WI38 (cell line): Measurements from ENCODE around the gene FGFR3.

ENCODE experiments used
- H3K4me3 ChIP-seq: 2 replicates; pipeline ENCODE4 v1.5.1; 2011; ENCODE audit warnings: low read depth, mild to moderate bottlenecking, control low read depth, low read length
- CTCF ChIP-seq: IDR thresholded peaks from 2 replicates; pipeline ENCODE4 v1.5.1; 2012; ENCODE audit warnings: low read depth, mild to moderate bottlenecking, control low read depth, low read length

FGFR3 gene

GRCh38 chr4:1856071-1856942 is 63.2 kb downstream of the FGFR3 start, which contains the start of gene LETM1:
Gene LETM1 (minus strand): TSS chr4:1856156. CDS start chr4:1855950, 206 bp downstream.
- TF ChIP-seq CTCF: no peak

DNA sequence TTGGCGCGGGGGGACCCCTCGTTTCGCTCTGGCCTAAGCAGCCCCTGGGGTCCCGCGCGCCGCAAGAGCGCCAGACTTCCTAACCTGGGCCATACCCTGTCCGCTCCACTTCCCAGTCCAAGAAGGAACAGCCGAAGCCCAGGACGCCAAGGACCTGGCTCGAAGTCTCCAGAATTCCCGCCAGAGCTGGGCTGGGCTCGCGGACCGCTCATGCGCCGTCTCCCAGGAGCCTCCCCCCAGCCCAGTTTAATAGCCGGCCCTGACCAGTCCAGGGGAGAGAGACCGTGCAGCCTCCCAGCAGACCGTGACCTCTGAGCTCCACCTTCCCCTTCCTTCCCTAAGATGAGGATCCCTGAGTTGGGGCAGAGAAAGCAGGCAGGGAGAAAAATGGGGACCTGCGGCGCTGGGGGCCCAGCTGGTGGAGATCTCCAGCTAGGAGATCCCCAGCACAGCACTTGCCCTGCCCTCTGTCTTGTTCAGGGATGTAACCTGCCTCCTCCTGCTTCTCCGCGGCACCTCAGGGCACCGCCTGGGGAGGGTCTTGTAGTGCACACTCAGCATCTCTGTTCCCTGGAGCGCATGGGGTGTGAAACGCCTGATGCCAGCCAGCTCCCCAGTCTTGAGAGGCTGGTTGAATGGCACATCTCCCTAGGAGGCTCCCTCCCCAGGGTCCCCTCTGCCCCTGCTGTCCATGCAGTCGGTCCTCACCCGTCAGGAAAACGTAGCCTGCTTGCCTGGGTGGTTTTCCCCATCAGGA is 64.0 kb downstream of the FGFR3 start:
- no peak for TF ChIP-seq CTCF
- H3K4me3 ChIP-seq: peak overlapping the region; percentile 84

More at GRCh38 chr4:1856071-1856942, 63.2 kb downstream of the FGFR3 start, which contains the start of gene LETM1:
- peak within 1 kb of the TSS; percentile 84 for H3K4me3 ChIP-seq

DNA sequence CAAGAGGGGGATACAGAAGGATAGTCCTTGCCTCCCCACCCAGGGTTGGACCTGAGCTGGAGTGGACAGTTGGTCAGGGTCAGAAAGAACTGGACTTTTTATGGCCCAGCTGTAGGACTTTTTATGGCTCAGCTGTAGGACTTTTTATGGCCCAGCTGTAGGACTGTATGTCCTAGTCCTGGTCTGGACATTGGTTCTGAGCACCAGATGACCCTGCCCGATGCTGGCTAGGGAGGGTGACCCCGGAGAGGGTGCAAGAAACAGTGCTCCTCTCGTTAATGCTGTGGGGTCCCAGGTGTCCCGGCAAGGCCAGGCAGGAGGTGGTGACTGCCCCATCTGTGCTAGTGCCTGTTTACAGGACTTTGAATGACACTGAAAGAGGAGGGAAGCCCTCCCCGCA is 64.8 kb downstream of the FGFR3 start:
- no peak for TF ChIP-seq CTCF
- no peak overlapping the region for H3K4me3 ChIP-seq
